Hepatic stellate cell (primary cell): ENCODE results near the gene C19orf12.
"Not testable (repeated sequence)": the region's sequence is repeated elsewhere in the genome, so short reads cannot be mapped to it uniquely, and the experiment has no call there.

ENCODE experiments used
- DNase-seq: peaks from one replicate; pipeline ENCODE4 v3.0.0; 2011; ENCODE audit warnings: low spot score

C19orf12 gene

GRCh38 chr19:29727906-29728305 is 12.8 kb upstream of the C19orf12 start:
- no peak for DNase-seq

GRCh38 chr19:29724746-29725145 is 9.7 kb upstream of the C19orf12 start:
- DNase-seq, result no peak

- DNase-seq, result no peak
Measured at GRCh38 chr19:29724102-29724641, 9.1 kb upstream of the C19orf12 start.

- DNase-seq, result no peak
Measured at GRCh38 chr19:29717051-29717450, 2.0 kb upstream of the C19orf12 start.

- DNase-seq, result no peak
Measured at GRCh38 chr19:29715701-29716581, 880 bp upstream of the C19orf12 start.

- no peak for DNase-seq
Measured at GRCh38 chr19:29714371-29714952, 599 bp downstream of the C19orf12 start.

GRCh38 chr19:29712744-29713516 is 2.1 kb downstream of the C19orf12 start:
- no peak for DNase-seq

- no peak for DNase-seq
Measured at GRCh38 chr19:29711584-29712132, 3.4 kb downstream of the C19orf12 start.

GRCh38 chr19:29709440-29709798 is 5.6 kb downstream of the C19orf12 start:
- not testable (repeated sequence) for DNase-seq

- DNase-seq, result no peak
Measured at GRCh38 chr19:29708554-29709439, 6.3 kb downstream of the C19orf12 start.

- no peak for DNase-seq
Measured at GRCh38 chr19:29706635-29707034, 8.4 kb downstream of the C19orf12 start.

- DNase-seq, result no peak
Measured at GRCh38 chr19:29705706-29706105, 9.4 kb downstream of the C19orf12 start.

- no peak for DNase-seq
Measured at GRCh38 chr19:29704562-29705558, 10.2 kb downstream of the C19orf12 start.

GRCh38 chr19:29702963-29703320 is 12.1 kb downstream of the C19orf12 start:
- no peak for DNase-seq

- DNase-seq, result no peak
Measured at GRCh38 chr19:29702161-29702962, 12.7 kb downstream of the C19orf12 start.

GRCh38 chr19:29700498-29700897 is 14.6 kb downstream of the C19orf12 start:
- DNase-seq, result no peak

GRCh38 chr19:29699861-29700260 is 15.2 kb downstream of the C19orf12 start:
- no peak for DNase-seq

- no peak for DNase-seq
Measured at GRCh38 chr19:29697523-29698261, 17.4 kb downstream of the C19orf12 start.

- DNase-seq, result no peak
Measured at GRCh38 chr19:29696565-29696846, 18.6 kb downstream of the C19orf12 start.
